ENCODE results near the gene CIB4.
"Not testable (repeated sequence)": the region's sequence is repeated elsewhere in the genome, so short reads cannot be mapped to it uniquely, and the experiment has no call there.

The CIB4 gene

DNA sequence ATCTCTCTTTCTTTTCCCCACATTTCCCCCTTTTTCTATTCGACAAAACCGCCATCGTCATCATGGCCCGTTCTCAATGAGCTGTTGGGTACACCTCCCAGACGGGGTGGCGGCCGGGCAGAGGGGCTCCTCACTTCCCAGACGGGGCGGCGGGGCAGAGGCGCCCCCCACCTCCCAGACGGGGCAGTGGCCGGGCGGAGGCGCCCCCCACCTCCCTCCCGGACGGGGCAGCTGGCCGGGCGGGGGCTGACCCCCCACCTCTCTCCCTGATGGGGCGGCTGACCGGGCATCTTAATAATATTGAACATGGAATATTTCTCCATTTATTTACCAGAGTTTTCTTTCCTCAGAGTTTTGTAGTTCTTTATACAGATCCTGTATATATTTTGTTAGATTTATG lies 24.1 kb upstream of the CIB4 start:
- not testable (repeated sequence) for DNase-seq

DNA sequence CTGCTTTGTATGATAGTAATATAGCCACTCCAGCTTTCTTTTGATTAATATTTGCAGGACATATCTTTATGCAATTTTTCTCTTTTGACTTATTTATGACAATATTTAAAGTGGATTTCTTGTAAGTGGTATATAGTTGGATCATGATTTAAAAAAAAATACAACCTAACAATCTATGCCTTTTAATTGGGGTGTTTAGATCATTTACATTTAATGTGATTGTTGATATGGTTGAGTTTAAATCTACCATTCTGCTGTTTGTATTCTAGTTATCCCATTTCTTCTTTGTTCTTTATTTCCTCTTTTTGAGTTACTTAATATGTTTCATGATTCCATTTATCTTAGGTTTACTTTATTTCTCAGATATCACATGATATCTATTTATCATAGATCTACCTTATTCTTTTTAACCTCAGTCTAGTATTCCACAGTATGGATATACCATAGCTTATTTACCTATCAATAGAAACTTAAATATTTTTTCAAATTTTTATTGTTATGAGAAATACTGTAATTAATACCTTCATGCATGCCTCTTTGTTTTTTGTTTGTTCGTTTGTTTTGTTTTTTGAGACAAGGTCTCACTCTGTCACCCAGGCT lies 19.3 kb upstream of the CIB4 start:
- DNase-seq: no peak

DNA sequence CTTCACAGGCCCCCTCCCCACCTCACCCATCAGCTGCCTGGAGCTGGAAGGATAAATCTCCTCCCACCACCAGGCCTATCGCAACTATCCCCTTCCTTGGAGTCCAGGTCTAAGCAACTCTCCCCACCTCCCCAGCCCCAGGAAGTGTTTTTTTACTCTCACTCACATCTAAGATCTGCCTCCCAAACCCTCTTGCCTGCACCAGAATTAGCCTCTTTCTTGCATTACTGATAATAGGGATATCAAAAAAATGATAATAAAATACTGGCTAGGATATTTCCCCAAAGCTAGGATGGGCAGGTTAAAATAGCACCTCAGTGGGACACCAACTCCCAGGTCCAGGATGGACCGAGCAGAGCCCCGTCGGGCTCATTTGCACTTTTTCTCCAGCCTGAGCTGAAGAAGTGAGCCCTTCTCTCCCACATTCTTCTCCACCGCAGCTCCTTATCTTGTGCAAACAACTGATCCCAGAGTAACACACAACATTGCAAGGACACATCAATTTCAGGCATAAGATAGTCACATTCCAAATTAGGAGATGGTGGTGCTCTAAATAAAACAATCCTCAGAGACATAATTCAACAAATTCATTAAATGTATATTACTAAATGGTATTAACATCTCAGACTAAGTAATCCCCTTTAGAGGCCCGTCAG lies 17.7 kb upstream of the CIB4 start:
- no peak for DNase-seq

DNA sequence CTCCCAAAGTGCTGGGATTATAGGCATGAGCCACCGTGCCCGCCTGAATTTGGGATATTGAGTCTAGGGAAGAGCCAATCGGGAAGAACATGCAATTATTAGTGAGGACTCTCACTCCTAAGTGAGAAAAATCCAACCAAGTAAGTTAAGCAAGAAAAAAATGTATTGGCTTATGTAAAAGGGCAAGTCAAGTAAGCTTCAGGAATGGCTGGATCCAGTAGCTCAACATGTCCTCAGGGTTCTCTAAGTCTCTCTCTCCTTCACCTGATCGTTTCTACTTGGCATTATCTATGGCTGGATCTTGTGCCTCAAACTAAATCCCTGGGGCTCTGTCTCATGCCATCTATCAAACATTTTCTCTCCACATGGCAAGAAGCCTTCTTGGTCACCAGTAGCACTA lies 16.1 kb upstream of the CIB4 start:
- DNase-seq: no peak

DNA sequence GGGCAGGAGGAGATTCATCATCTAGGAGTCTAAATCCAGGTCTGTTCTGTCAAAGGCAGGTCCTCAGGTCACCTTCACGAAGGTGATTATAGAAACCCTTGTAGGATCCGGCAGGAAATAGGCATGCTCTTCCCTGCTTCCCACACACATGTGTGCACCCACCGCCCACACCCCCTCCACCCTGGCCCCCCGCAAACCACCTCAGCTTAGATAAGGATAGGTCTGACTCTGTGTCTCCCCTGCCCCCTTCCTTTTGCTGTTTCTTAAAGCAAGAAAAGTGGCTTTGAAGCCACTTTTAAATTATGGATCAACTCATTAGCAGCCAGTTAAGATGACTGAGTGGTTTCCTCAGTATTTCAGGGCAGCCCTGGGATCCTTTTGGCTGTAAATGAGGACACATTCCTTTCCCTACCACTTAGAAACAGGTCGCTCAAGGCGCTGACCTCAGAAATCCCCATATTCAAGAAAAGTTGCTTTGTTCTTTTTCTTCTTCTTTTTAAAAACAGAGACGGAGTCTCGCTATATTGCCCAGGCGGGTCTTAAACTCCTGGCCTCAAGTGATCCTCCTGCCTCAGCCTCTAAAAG lies 14.5 kb upstream of the CIB4 start:
- DNase-seq: no peak

DNA sequence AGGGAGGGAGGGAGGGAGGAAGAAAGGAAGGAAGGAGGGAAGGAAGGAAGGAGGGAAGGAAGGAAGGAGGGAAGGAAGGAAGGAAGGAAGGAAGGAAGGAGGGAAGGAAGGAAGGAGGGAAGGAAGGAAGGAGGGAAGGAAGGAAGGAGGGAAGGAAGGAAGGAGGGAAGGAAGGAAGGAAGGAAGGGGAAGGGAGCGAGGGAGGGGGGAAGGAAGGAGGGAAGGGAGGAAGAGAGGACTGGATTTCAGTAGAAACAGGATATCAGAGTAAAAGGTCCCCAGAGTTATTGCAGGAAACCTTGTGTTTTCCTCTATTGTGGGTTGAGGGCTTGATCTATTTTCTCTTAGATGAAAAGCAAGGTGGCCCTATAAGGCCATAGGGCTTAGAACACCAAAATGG lies 14.0 kb upstream of the CIB4 start:
- not testable (repeated sequence) for DNase-seq

DNA sequence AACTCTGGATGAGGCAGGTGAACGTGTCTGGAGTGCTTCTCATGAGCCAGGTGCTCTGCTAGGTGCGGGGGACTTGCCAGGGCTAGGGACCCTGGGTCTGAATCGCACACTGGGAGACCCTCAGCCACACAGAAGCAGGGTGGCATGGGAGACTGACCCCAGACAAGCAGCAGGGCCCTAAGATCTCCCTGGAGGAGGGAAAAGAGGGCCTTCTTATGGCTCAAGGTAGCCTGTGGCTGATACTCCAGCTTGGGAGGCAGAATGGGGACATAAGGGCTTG lies 12.8 kb upstream of the CIB4 start:
- DNase-seq: no peak

DNA sequence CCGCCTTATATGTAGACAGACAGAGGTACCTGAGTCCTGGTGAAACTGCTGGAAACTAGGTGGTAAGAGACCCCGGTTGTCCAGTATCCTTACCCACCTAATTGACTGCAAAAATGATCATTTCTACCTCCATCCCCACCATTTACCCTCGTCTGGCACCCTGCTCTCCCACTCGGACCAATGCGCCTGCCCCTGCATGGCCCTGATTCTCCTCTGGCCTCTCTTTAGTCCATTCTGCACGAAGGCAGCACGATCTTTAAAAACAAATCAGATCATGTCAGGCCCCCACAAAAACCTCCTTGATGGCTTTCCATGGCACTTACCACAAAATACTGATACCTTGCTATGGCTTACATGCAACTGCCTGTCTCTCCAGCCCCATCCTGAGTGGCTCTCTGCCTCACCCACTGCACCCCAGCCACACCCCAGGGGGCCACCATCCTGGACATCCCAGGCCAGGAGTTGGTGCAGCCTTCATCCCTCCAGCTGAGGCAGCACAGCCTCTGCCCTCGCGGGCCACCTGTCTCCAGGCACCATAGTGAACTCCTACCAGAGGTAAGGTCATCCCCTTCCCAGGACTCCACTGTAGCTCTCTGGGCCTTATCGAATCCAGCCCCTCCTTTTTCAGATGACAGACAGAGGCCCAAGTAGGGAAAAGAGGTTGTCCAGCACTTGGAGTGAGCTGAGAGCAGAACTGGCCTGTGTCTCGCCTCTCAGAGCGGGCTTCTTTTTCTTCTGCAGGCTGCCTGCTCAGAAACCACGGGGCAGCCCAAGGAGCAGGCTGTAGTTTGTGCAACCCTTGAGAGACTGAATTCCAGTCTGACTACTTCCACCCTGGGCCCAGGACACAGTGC lies 12.3 kb upstream of the CIB4 start:
- DNase-seq: no peak

DNA sequence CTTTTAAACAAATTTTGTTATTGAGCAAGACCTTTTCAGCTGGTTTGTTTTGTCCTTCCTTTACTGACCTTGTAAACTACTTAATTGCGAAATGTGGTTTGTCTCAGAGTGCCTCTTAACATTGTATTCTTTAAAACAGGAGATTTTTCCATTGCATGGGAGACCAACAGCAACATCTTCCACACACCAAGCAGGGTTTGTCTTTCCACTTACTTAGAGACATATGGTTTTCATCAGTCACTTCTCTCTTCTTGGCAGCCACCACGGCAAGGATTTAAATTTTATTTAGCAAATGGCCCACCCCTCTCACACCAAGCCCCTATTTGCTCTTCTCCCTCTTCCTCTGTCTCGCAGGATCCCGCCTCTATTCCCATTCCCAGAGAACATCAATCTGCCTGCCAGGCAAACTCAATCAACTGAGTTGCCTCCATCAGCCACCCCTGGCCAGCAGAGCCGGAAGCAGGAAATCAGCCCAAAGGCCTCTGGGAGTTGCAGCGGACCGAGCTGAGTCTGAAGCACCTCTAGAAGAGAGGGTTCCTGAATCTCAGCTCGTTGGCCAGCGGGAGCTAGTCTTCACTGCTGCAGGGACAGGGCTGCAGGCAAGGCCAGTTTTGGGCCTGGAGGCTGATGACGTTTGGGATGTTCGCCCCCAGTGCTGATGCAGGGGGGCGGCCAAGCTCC lies 11.3 kb upstream of the CIB4 start:
- no peak for DNase-seq

DNA sequence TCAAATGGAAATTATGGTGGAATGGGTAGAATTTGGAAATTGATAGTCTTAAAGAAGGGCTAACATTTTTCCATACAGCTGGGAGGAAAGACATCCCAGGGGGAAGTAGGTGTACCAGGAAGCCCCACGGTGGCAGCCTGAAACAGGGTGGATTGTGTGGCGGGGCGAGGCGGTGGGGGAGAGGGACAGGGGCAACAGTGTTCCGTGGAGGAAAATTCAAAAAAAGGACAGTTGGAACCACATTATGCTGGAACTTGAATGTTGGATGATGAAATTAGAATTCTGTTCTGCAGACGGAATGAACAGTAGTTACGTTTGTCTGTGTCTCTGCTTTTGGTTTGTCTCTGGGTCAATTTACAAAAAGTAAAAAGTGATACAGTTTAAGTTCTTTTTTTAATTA lies 10.6 kb upstream of the CIB4 start:
- no peak for DNase-seq

DNA sequence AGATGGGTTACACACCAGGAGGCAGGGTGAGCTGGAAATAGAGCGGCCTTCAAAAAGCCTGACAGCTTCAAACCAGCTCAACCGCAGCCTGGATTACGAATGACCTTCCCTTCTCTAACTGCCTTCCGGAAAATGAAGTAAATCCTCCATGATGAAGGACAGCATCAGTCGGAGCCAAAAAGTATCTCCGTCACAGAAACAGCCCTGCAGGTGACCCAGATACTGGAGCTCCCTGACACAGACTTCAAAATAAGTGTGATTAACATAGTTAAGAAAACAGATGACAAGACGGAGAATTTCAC lies 10.3 kb upstream of the CIB4 start:
- no peak for DNase-seq

DNA sequence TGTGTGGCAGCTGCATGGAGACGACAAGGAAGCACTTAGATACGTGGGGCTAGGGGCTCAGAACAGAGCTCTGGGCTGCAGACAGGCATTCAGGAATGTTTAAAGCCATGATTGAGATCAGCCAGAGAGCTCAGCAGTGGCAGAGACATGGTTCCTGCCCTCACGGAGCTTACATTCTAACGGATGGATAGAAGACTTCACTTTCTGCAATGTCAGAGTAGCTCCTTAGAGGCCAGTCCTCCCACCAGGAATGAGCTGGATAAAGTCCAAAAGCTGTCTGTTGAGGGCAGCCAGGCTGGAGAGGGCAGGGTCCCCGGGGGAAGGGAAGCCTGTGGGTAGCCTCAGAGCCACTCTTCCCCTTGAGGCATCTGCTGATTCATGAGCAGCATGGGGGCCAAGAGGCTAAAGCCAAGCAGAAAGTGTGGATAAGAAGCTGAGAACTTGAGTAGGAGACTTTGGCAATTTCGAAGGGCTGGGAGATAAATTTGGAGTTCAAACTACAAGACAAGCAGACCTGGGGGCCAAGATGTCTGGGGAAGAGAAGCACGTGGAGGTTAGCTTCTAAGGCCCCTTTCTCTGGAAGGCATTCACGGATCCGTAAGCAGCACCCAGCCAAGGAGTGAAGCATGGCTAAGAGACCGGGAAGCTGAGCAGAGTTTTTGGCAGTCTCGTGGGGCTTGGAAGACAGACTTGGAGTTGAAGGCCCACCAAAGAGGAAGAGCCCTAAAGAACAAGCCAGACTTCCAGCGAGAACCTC lies 9.7 kb upstream of the CIB4 start:
- DNase-seq: no peak

DNA sequence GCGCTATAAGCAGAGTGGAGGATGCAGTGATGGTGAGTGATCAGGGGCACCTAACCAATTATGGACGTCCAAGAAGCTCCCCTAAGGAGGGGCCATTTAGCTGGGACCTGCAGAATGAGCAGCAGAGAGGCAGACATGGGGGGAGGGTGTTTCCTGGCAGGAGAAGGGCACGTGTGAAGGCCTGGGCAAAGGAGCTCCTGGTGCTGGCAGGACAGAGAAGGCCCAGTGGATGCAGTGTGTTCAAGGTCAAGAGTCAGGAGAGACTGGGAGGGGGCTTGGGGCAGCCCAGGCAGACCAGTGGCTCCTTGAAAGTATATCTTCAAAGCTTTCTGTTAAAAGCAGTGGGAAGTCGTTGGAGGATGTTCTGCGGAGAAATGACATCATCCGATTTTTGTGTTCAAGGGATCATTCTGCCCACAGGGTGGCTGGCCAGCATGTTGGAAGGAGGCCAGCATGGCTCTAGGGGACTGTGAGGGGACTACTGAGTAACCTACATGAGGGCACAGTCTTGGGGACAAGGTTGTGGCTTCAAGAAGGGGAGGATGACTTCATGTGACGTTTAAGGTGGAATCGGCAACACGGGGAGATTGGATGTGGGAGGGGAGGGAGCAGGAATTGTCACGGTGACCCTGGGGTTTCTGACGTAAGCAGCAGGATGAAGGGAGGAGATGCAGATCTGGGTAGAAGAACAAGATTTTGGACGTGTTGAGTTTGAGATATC lies 9.0 kb upstream of the CIB4 start:
- DNase-seq: no peak

DNA sequence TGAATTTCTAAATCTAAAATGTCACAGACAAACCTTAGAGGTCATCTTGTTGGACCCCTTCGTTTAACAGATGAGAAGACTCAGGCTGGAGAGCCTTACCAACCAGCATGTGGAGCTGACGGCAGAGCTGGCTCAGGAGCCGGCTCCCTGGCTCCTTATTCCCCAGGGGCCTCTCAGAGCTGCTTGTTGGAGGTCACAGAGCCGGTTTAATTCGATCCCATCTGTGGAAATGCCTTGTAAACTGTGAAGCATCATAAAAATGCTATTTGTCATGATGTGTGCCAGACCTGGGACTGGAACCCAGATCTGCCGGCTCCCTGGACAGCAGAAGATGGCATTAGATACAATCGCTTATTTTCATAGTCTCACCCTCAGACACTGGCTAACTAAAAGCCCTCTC lies 8.2 kb upstream of the CIB4 start:
- DNase-seq: no peak

DNA sequence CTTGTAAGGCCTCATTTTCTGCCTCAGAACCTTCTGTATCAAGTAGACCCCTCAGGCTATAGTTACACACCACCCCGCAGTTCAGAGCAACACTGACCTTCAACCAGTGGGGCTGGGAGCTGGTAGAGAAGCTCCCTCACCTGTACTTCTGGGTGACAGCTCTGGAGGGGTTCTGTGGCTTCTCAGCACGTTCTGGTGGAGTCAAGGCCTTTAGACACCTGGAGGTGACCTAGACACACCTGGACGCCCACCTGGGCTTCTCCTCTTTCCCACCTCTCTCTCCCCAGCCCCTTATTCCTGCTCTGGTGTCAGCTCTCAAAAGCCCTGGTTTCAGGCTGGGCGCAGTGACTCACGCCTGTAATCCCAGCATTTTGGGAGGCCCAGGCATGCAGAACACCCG lies 7.3 kb upstream of the CIB4 start:
- DNase-seq: no peak

DNA sequence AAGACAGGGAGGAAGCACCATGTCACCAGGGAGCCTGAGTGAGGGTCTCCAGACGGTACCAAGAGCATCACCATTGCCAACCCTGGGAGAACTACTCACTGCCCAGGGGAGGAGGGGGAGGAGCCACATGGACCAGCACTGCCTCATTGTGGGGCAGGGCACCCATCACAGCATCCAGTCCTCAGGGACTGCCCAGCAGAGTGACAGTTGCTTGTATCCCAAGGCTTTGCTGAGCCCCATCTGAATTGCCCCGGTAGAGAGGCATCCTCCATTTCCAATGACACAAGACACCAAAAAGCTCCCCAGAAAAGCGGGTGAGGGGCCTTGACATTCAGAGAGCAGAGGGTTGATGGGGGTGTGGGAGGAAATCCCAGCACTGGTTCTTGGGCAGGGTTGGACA lies 6.8 kb upstream of the CIB4 start:
- DNase-seq: no peak

DNA sequence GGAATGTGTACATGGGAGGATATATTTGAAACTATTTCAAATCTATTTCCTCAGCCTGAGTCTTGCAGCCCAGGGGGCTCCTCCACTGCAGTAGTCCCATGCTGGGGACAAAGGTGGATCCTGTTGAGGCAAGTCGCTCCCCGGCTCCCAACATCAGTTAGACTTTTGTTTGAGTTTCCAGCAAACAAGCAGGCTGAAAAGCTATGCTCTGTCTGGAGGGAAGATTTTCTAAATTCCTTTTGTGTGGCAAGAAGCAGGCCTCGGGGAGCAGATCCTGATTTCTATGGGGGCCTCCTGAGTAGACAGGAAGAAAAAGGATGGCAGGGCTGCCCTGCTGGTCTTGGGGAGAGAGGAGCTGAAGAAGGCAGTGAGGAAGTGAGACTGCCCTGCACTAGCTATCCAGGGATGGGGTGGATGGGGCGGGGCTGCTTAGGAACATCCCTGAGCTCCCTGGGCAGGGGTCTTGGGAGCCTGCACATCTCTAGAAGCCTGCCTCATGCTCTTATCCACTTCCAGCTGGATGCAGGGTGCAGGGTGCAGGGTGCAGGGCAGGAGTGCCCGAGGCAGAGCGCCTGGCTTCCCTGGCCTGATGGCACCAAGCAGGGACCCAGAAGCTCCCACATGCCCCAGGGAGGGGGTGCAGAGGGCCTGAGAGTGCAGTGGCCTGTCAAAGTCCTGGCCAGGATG lies 6.0 kb upstream of the CIB4 start:
- no peak for DNase-seq

DNA sequence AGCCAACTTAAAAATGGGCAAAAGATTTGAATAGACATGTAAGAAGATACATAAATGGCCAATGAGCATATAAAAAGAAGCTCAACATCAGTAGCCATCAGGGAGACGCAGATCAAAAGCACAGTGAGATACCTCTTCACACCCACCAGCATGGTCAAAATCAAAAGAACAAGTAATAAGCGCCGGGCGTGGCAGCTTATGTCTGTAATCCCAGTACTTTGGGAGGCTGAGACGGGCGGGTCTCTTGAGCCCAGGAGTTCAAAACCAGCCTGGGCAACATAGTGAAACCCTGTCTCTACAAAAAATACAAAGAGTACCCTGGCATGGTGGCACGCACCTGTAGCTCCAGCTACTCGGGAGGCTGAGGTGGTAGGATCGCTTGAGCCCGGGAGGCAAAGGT lies 4.6 kb upstream of the CIB4 start:
- DNase-seq: no peak

DNA sequence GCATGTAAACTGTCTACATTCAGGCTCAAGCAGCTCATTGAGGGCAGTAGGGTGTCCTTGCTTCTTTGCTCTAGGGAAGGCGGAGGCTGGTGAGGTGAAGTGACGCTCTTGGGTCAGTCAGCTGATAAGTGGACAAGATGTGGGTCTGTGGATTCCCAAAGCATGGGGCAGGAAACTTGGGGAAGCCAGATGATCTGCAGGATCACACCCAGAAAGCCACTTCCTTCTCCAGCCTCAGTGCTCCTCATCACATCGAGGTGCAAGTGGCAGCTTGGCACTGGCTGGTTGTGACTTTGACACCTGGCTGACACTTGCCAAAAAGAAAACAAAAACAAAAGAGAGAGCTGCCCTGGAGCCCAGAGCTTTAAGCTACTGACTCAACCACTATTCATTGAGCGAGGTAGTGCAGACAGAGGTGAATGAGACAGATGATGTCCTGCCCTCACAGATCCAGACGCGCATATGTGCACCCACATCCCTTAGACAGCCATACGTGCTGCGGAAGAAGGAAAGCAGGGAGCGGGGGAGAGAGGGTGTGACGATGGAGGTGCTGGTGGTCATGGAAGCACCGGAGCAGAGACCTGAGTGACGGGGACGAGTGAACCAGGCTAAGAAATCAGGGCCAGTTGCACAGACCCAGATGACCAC lies 3.1 kb upstream of the CIB4 start:
- DNase-seq: no peak

DNA sequence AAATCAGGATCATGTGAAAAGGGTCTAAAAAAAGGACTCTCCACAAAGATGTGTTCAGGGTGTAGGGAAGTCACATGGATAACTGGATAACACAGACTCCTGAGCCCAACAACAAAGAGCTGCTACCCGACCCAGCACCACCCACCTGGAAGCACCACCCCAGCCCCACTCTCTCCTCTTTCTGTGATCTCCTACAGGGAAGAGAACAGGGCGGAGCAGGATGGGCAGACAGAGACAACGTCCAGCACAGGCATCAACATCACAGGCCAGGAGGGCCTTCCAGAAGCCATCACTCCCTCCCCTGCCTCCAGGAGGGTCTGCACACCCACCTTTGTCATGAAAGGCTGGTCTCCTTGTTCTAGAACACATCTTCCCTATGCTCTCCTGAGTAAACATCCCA lies 1.3 kb upstream of the CIB4 start:
- no peak for DNase-seq

DNA sequence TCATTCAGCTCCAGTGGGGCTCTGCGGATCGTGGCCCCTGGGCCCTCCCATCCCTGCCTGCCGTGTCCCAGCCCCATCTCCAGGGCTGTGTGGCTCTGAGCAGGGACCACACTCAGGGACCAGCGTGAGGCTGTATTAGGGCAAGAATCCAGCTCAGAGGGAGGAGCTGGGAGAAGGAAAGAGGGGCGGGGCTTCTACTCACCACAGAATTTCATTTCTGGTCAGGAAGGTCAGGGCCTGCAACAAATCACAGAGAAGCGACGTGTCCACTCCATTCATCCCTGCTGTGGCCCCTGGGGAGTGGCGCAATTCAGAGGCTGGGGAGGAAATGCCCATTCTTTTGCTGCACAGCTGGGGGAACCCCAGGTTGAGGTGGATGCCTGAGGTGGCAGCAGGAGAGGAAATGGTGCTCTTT lies 828 bp downstream of the CIB4 start:
- no peak for DNase-seq
